ENCODE measurements around the gene CAMTA1. TPM values are rescaled to one million over a fixed set of nuclear protein-coding genes. Genes with fewer than 3 reads are reported as not detected.

Gene CAMTA1
- total RNA-seq, 4 donors from 2014 or later = 86.3 to 170 (median 132) TPM

DNA sequence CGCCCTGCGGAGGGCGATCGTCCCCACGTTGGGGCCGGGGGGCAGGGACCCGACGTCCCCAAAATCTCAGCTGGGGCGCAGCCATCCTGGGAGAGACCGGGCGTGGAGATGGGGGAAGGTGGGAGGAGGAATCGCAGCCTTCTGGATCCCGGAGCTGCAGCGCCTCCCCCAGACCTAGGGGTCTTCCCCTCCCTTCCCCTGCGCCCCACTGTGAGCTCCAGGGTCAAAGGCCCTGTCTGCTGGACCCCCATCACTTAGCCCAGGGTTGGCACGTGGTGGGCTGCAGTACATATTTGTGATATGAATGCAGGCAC lies 895.7 kb downstream of the CAMTA1 start:
- no peak for ATAC-seq
- H3K36me3 ChIP-seq = no peaks in the 10 kb centered on the region
- H3K4me1 ChIP-seq = peaks cover 0 to 21% (median 9%) of the 10 kb centered on the region in 3 donors
- H3K27me3 ChIP-seq = no peaks in the 10 kb centered on the region
- H3K4me3 ChIP-seq = peak overlapping the region; percentile 42 to 83
- peak overlapping the region in 1 of 4 donors; percentile 77 for H3K27ac ChIP-seq
- H3K9me3 ChIP-seq = no peaks in the 10 kb centered on the region
- TF ChIP-seq EP300 (IDR thresholded peaks at IDR 0.05) = no peak
- TF ChIP-seq POLR2A (IDR thresholded peaks at IDR 0.05) = no peak
- TF ChIP-seq, protein P1, sequence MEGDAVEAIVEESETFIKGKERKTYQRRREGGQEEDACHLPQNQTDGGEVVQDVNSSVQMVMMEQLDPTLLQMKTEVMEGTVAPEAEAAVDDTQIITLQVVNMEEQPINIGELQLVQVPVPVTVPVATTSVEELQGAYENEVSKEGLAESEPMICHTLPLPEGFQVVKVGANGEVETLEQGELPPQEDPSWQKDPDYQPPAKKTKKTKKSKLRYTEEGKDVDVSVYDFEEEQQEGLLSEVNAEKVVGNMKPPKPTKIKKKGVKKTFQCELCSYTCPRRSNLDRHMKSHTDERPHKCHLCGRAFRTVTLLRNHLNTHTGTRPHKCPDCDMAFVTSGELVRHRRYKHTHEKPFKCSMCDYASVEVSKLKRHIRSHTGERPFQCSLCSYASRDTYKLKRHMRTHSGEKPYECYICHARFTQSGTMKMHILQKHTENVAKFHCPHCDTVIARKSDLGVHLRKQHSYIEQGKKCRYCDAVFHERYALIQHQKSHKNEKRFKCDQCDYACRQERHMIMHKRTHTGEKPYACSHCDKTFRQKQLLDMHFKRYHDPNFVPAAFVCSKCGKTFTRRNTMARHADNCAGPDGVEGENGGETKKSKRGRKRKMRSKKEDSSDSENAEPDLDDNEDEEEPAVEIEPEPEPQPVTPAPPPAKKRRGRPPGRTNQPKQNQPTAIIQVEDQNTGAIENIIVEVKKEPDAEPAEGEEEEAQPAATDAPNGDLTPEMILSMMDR (IDR thresholded peaks at IDR 0.05) = no peak
- no peak for TF ChIP-seq POLR2AphosphoS5 (IDR thresholded peaks at IDR 0.05)
- WGBS, 2 donors (ENCODE audit: low coverage in 1 of 2) = no CpG with 5 or more reads among the region's 16 CpGs

DNA sequence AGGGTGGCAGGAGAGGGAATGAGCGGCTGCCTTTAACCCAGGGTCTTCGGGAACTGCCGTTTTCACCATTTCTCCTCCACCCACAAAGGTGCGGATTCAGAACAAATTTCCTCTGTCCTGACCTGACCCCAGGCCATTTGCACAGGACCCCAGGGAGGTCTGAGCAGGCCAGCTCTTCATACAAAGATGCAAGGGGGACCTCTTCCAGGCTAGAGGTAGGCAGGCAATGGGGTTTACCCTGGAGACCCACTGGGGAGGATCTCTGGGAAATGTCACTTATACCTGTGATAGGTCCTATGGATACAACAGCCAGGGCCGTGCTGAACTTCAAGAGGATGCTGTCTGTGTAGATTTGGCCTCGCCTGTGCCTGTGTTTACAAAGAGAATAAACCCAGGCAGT lies 896.1 kb downstream of the CAMTA1 start:
- ATAC-seq = no peak
- H3K4me3 ChIP-seq = peak overlapping the region in 1 of 2 donors; percentile 83
- no peak overlapping the region for H3K27ac ChIP-seq
- H3K4me1 ChIP-seq = peaks cover 0 to 21% (median 9%) of the 10 kb centered on the region in 3 donors
- no peaks in the 10 kb centered on the region for H3K27me3 ChIP-seq
- WGBS, 2 donors (ENCODE audit: low coverage in 1 of 2) = 83% methylated on average over 5 of the region's 6 CpGs; no CpG with 5 or more reads in 1 of the 2 donors
- H3K9me3 ChIP-seq = no peaks in the 10 kb centered on the region
- no peaks in the 10 kb centered on the region for H3K36me3 ChIP-seq
- TF ChIP-seq EP300 (IDR thresholded peaks at IDR 0.05) (no peak), POLR2AphosphoS5 (IDR thresholded peaks at IDR 0.05) (no peak), POLR2A (IDR thresholded peaks at IDR 0.05) (no peak)
- TF ChIP-seq, protein P1 (IDR thresholded peaks at IDR 0.05) = no peak

DNA sequence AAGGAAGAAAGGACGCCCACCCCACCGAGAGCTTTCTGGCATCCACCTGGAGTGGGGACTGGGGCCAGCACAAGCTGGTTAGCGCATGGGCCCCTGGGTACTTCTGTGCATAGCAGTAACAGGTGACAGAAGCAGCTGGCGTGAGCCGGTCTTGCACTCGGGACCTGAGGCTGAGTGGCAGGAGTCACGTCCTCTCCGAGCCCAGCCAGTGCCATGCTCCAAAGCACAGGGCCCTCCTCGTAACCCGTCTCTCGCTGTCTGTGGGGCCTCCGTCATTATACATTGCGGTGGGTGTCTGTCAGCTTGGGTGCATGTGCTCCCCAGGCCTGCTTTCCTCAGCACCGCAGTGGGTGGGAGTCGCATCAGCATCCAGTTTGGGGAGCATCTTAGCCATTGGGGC lies 898.3 kb downstream of the CAMTA1 start:
- 85% methylated on average over 4 of the region's 15 CpGs; no CpG with 5 or more reads in 1 of the 2 donors for WGBS, 2 donors (ENCODE audit: low coverage in 1 of 2)
- peaks cover 0 to 21% (median 9%) of the 10 kb centered on the region in 3 donors for H3K4me1 ChIP-seq

DNA sequence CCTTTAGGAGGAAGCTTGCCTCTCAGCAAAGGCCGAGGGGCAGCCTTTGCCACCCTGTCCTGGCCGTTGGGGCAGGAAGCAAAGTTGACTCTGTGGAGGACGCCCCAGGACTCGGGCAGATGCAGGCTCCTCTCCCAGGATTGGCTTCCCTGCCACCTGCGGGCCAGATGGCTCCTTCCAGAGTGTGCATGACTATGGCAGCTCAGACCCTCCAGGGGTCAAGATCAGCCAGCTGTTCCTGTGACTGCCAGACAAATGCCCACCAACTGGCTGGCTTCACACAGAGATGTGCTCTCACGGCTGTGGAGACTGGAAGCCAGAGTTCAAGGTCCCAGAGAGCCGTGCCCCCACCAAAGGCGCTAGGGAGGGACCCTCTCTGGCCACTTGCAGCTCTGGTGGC lies 898.9 kb downstream of the CAMTA1 start:
- 100% methylated on average over 1 of the region's 8 CpGs; no CpG with 5 or more reads in 1 of the 2 donors for WGBS, 2 donors (ENCODE audit: low coverage in 1 of 2)
- no peaks in the 10 kb centered on the region for H3K36me3 ChIP-seq
- TF ChIP-seq POLR2AphosphoS5 (IDR thresholded peaks at IDR 0.05) (no peak), POLR2A (IDR thresholded peaks at IDR 0.05) (no peak), EP300 (IDR thresholded peaks at IDR 0.05) (no peak)
- TF ChIP-seq, protein P1 (IDR thresholded peaks at IDR 0.05) = no peak
- H3K4me1 ChIP-seq = peaks cover 0 to 21% (median 9%) of the 10 kb centered on the region in 3 donors
- no peaks in the 10 kb centered on the region for H3K9me3 ChIP-seq
- no peak overlapping the region for H3K27ac ChIP-seq
- H3K4me3 ChIP-seq = no peak overlapping the region
- no peaks in the 10 kb centered on the region for H3K27me3 ChIP-seq
- ATAC-seq = no peak

More for the DNA sequence above, 898.3 kb downstream of the CAMTA1 start:
- no peaks in the 10 kb centered on the region for H3K27me3 ChIP-seq
- H3K36me3 ChIP-seq = no peaks in the 10 kb centered on the region
- no peak for ATAC-seq
- TF ChIP-seq POLR2AphosphoS5 (IDR thresholded peaks at IDR 0.05) (no peak), EP300 (IDR thresholded peaks at IDR 0.05) (no peak), POLR2A (IDR thresholded peaks at IDR 0.05) (no peak)
- TF ChIP-seq, protein P1 (IDR thresholded peaks at IDR 0.05) = no peak
- no peak overlapping the region for H3K4me3 ChIP-seq
- no peak overlapping the region for H3K27ac ChIP-seq
- no peaks in the 10 kb centered on the region for H3K9me3 ChIP-seq

DNA sequence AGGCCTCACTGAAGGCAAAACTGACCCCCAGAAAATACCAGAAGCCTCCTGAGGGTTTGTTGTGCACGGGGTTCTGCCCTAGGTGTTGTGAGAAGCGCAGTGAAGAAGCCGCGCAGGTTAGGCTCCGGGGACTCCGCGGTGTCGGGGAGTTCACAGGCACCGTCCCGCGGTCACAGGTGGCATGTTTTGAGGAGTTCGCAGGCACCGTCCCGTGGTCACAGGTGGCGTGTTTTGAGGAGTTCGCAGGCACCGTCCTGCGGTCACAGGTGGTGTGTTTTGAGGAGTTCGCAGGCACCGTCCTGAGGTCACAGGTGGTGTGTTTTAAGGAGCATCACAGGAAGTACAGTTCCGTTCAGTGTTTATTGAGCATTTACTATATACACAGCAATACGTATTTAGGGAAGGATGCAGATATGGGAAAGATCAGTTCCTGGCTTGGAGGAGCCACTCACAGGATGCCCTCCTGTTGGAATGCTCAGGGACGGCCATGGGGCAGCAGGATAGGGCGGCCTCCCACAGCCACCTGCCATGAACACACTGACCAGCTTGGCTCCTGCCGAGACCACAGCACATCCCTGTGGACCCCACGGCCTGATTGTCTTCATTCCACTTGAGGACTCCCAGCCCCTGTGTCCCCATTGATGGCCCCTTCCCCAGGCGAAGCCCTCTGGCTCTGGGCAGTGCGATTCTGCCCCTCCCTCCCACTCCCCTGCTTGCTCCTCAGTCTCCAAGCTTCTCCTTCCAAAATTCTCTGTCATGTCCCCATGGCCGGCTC lies 899.8 kb downstream of the CAMTA1 start:
- WGBS, 2 donors (ENCODE audit: low coverage in 1 of 2) = 83 to 86% methylated on average over 5 to 20 of the region's 29 CpGs
- peaks cover 6% of the 10 kb centered on the region for H3K27me3 ChIP-seq
- H3K4me3 ChIP-seq = no peak overlapping the region
- H3K27ac ChIP-seq = no peak overlapping the region
- no peak for ATAC-seq
- peaks cover 0 to 12% (median 4%) of the 10 kb centered on the region in 3 donors for H3K4me1 ChIP-seq
- no peaks in the 10 kb centered on the region for H3K9me3 ChIP-seq
- no peaks in the 10 kb centered on the region for H3K36me3 ChIP-seq
- TF ChIP-seq POLR2AphosphoS5 (IDR thresholded peaks at IDR 0.05) = no peak
- TF ChIP-seq, protein P1 (IDR thresholded peaks at IDR 0.05) = no peak
- TF ChIP-seq EP300 (IDR thresholded peaks at IDR 0.05) = no peak
- no peak for TF ChIP-seq POLR2A (IDR thresholded peaks at IDR 0.05)
